ENCODE data around the gene SBNO2. TPM values are rescaled to one million over a fixed set of nuclear protein-coding genes. Genes with fewer than 3 reads are reported as not detected.
A peak's percentile ranks its signal among the peaks of the same experiment; 100 is the strongest.

Gene SBNO2
- total RNA-seq, 1 experiment from 2014 or later, result 123 TPM

DNA sequence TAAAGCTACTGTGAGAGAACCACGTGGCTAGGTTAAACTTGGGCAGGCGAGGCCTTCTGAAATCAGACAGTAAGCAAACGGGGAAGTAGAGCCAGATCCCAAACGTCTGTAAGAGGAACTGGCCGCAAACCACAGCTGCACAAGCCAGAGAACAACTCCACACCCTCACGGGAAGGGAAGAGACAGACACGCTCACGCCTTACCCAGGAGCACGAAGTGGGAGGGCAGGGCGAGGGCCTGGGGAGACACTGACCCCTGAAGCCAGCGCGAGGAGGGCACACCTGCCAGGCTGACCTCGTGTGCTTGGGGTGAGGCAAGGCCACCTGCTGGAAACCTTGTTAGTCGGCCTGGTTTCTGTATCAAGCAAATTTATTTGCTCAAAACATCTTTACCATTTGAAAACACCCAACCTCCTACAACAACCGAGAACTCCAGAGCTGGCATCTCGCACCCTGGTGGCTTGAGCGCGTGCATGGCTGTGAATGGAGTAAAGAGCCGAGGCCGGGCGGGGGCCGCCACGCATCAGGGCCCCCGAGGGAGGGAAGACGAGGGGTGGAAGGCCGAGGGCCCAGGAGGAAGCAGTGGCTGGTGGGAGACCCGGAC, 86.2 kb downstream of the SBNO2 start:
- no peak for TF ChIP-seq CTCF (IDR thresholded peaks at IDR 0.05; ENCODE audit: unreplicated experiment)
- Mint-ChIP-seq H3K9me3 (ENCODE audit: unreplicated experiment) (no peaks in the 10 kb centered on the region), H3K4me3 (ENCODE audit: unreplicated experiment) (no peak overlapping the region), H3K4me1 (ENCODE audit: insufficient read depth, unreplicated experiment) (no peaks in the 10 kb centered on the region), H3K36me3 (ENCODE audit: insufficient read depth, unreplicated experiment) (peaks cover 48% of the 10 kb centered on the region), H3K27me3 (ENCODE audit: insufficient read depth, unreplicated experiment) (no peaks in the 10 kb centered on the region), H3K27ac (ENCODE audit: low read depth, unreplicated experiment) (peak overlapping the region; percentile 49)
- TSS peak; percentile 24 for BruUV-seq (replicated peaks)
- no peak for DNase-seq (ENCODE audit: unreplicated experiment)
- intact Hi-C loops (cut with micrococcal nuclease), result no loop called here
- CTCF ChIA-PET, result interaction anchor here (0.5 to 0.7 kb wide), 2 partner anchors 192 to 455 kb away, joined by 4 to 5 read pairs; no protein-coding TSS in a partner anchor
- POLR2A ChIA-PET, result interaction anchor here (0.5 to 1.4 kb wide), 2 partner anchors 9 to 17 kb away, joined by 3 to 5 read pairs; no protein-coding TSS in a partner anchor

DNA sequence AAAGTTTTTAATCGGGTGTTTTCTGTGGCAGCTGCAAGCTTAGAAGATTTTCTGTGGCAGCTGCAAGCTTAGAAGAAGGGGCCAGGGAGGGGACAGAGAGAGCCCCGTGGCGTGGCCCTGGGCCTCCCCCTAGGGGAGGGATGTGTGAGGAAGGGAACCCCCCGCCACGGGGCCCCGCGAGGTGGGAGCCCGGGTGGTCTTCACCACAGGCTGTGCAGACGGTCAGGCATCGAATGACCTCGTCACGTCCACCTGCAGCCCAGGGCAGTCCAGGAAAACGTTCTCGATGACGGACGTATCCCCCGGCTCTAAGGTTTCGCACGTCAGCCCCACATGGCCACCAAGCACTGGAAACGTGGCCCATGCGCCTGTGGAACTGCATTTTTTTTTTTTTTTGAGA, 87.5 kb downstream of the SBNO2 start:
- DNase-seq (ENCODE audit: unreplicated experiment), result no peak
- TF ChIP-seq CTCF (IDR thresholded peaks at IDR 0.05; ENCODE audit: unreplicated experiment), result no peak
- Mint-ChIP-seq H3K36me3 (ENCODE audit: insufficient read depth, unreplicated experiment) (peaks cover 42% of the 10 kb centered on the region), H3K4me3 (ENCODE audit: unreplicated experiment) (no peak overlapping the region), H3K4me1 (ENCODE audit: insufficient read depth, unreplicated experiment) (peaks cover 6% of the 10 kb centered on the region), H3K27ac (ENCODE audit: low read depth, unreplicated experiment) (no peak overlapping the region), H3K27me3 (ENCODE audit: insufficient read depth, unreplicated experiment) (no peaks in the 10 kb centered on the region), H3K9me3 (ENCODE audit: unreplicated experiment) (no peaks in the 10 kb centered on the region)
- no TSS peak for BruUV-seq (replicated peaks)
- POLR2A ChIA-PET, result interaction anchor here (1.0 to 3.8 kb wide), 5 partner anchors 8 to 64 kb away, joined by 3 to 19 read pairs (median 3); no protein-coding TSS in a partner anchor
- CTCF ChIA-PET, result interaction anchor here (0.7 to 1.0 kb wide), 2 partner anchors 15 to 26 kb away, joined by 3 read pairs; no protein-coding TSS in a partner anchor
- intact Hi-C loops (cut with micrococcal nuclease), result no loop called here

GRCh38 chr19:1085676-1086442, 88.2 kb downstream of the SBNO2 start:
- ChIA-PET CTCF (interaction anchor here (0.7 to 1.0 kb wide), 2 partner anchors 16 to 25 kb away, joined by 3 read pairs; no protein-coding TSS in a partner anchor), POLR2A (interaction anchor here (0.6 to 3.8 kb wide), 8 partner anchors 8 to 64 kb away, joined by 3 to 19 read pairs (median 4); partner anchors contain the start of gene ARHGAP45)
- no peak for DNase-seq (ENCODE audit: unreplicated experiment)
- Mint-ChIP-seq H3K27ac (ENCODE audit: low read depth, unreplicated experiment) (no peak overlapping the region), H3K4me1 (ENCODE audit: insufficient read depth, unreplicated experiment) (peaks cover 6% of the 10 kb centered on the region), H3K36me3 (ENCODE audit: insufficient read depth, unreplicated experiment) (peaks cover 37% of the 10 kb centered on the region), H3K9me3 (ENCODE audit: unreplicated experiment) (no peaks in the 10 kb centered on the region), H3K27me3 (ENCODE audit: insufficient read depth, unreplicated experiment) (no peaks in the 10 kb centered on the region), H3K4me3 (ENCODE audit: unreplicated experiment) (no peak overlapping the region)
- intact Hi-C loops (cut with micrococcal nuclease), result no loop called here
- no TSS peak for BruUV-seq (replicated peaks)
- no peak for TF ChIP-seq CTCF (IDR thresholded peaks at IDR 0.05; ENCODE audit: unreplicated experiment)

- Mint-ChIP-seq H3K27ac (ENCODE audit: low read depth, unreplicated experiment) (no peak overlapping the region), H3K4me1 (ENCODE audit: insufficient read depth, unreplicated experiment) (peaks cover 6% of the 10 kb centered on the region), H3K9me3 (ENCODE audit: unreplicated experiment) (no peaks in the 10 kb centered on the region), H3K36me3 (ENCODE audit: insufficient read depth, unreplicated experiment) (peaks cover 38% of the 10 kb centered on the region), H3K27me3 (ENCODE audit: insufficient read depth, unreplicated experiment) (no peaks in the 10 kb centered on the region), H3K4me3 (ENCODE audit: unreplicated experiment) (no peak overlapping the region)
- POLR2A ChIA-PET, result interaction anchor here (0.6 to 3.8 kb wide), 6 partner anchors 9 to 288 kb away, joined by 3 to 19 read pairs (median 4); partner anchors contain the start of genes ARHGAP45 and PTBP1
- TF ChIP-seq CTCF (IDR thresholded peaks at IDR 0.05; ENCODE audit: unreplicated experiment), result no peak
- CTCF ChIA-PET, result interaction anchor here (1.0 kb wide), 1 partner anchor 9 kb away, joined by 3 read pairs; no protein-coding TSS in a partner anchor
- intact Hi-C loops (cut with micrococcal nuclease), result no loop called here
- BruUV-seq (replicated peaks), result no TSS peak
- no peak for DNase-seq (ENCODE audit: unreplicated experiment)
Measured at GRCh38 chr19:1085053-1085658, 88.9 kb downstream of the SBNO2 start.

Measured in MCF 10A (cell line).